ENCODE results near the gene VOPP1.

- TF ChIP-seq CTCF (IDR thresholded peaks at IDR 0.05) (no peak), ZFX (IDR thresholded peaks at IDR 0.05; ENCODE audit: borderline replicate concordance) (no peak)
These were observed 6.6 kb downstream of the VOPP1 start for GRCh38 chr7:55565681-55566080.

Measured in 22Rv1 (cell line).